ENCODE measurements around the gene PDE1C. TPM values are rescaled to one million over a fixed set of nuclear protein-coding genes. Genes with fewer than 3 reads are reported as not detected.
"Not testable (repeated sequence)": the region's sequence is repeated elsewhere in the genome, so short reads cannot be mapped to it uniquely, and the experiment has no call there.

The PDE1C gene
- total RNA-seq, 1 donor from 2014 or later: 2.3 TPM

DNA sequence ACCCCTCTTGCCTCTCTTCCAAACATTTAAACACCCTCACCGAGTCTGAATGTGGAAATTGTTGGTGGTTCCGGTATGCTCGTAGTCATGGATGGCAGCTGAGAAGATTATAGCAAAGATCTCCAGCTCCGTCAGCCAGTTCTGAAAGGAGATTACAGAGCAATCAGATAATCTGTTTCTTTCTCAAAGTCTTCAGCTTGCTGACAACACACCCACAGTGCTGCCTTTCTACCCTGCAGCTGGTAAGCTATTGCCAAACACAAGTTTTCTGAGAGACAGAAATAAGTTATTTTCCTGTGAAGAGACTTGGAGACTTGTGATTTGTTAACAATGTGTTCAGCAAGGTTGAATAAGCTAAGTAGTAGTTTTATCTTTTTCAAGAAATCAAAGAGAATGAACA, 219.6 kb downstream of the PDE1C start:
- no peaks in the 10 kb centered on the region for H3K36me3 ChIP-seq (ENCODE audit: control insufficient read depth, insufficient read depth, low read length)
- no peak overlapping the region for H3K4me3 ChIP-seq (ENCODE audit: low read depth, low read length)
- no peaks in the 10 kb centered on the region for H3K27me3 ChIP-seq (ENCODE audit: control insufficient read depth, insufficient read depth, low read length)
- TF ChIP-seq, protein P1, sequence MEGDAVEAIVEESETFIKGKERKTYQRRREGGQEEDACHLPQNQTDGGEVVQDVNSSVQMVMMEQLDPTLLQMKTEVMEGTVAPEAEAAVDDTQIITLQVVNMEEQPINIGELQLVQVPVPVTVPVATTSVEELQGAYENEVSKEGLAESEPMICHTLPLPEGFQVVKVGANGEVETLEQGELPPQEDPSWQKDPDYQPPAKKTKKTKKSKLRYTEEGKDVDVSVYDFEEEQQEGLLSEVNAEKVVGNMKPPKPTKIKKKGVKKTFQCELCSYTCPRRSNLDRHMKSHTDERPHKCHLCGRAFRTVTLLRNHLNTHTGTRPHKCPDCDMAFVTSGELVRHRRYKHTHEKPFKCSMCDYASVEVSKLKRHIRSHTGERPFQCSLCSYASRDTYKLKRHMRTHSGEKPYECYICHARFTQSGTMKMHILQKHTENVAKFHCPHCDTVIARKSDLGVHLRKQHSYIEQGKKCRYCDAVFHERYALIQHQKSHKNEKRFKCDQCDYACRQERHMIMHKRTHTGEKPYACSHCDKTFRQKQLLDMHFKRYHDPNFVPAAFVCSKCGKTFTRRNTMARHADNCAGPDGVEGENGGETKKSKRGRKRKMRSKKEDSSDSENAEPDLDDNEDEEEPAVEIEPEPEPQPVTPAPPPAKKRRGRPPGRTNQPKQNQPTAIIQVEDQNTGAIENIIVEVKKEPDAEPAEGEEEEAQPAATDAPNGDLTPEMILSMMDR (IDR thresholded peaks at IDR 0.05; ENCODE audit: insufficient read depth, low read length, poor library complexity, severe bottlenecking): no peak
- DNase-seq (ENCODE audit: low read depth): no peak

DNA sequence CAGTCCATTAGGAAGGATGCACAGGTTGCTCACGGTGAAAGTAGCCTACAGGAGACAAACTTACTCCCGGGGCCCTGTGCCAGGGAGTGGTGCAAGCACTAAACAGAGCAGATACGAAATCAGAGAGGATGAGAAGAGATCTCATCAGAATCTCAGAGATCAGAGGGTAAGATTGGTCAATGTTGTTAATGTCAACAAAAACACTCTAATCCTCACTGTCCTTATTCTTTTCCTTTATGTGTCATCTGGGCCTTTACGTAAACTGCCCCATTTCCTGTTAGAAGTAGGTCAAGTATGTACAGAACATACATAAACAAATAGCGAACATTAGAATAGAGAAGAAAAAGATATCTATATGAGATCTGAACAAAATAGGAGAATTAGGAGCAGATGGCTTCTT, 220.1 kb downstream of the PDE1C start:
- Histone ChIP-seq H3K4me3 (ENCODE audit: low read depth, low read length) (no peak overlapping the region), H3K27me3 (ENCODE audit: control insufficient read depth, insufficient read depth, low read length) (no peaks in the 10 kb centered on the region), H3K36me3 (ENCODE audit: control insufficient read depth, insufficient read depth, low read length) (no peaks in the 10 kb centered on the region)
- TF ChIP-seq, protein P1 (IDR thresholded peaks at IDR 0.05; ENCODE audit: insufficient read depth, low read length, poor library complexity, severe bottlenecking): no peak
- no peak for DNase-seq (ENCODE audit: low read depth)

DNA sequence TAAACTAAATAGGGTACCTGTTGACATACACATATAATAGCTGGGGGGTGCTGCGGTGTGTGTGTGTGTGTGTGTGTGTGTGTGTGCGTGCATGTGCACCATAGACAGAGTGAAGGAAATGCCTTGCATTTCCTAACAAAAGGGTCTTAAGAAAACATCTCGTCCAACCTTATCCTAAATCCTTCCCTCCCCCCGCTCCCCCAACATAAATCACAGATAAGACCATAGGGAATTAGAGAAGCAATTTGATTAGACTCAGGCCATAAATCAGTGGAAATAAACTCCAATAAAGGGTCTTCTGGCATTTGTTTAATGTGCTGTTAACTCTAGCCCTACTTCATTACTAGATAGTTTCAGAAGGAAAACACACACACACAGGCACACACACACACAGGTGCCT, 234.7 kb downstream of the PDE1C start:
- Histone ChIP-seq H3K36me3 (ENCODE audit: control insufficient read depth, insufficient read depth, low read length) (no peaks in the 10 kb centered on the region), H3K27me3 (ENCODE audit: control insufficient read depth, insufficient read depth, low read length) (no peaks in the 10 kb centered on the region), H3K4me3 (ENCODE audit: low read depth, low read length) (no peak overlapping the region)
- TF ChIP-seq, protein P1 (IDR thresholded peaks at IDR 0.05; ENCODE audit: insufficient read depth, low read length, poor library complexity, severe bottlenecking): no peak
- no peak for DNase-seq (ENCODE audit: low read depth)

DNA sequence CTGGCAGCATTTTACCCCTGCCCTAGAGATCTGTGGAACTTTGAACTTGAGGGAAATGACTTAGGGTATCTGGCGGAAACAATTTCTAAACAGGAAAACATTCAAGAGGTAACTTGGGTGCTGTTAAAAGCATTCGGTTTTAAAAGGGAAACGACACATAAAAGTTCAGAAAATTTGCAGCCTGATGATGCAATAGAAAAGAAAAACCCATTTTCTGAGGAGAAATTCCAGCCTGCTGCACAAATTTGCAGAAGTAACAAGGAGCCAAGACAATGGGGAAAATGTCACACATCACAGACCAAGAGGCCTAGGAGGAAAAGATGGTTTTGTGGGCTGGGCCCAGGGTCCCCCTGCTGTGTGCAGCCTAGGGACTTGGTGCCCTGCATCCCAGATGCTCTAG, 236.6 kb downstream of the PDE1C start:
- H3K4me3 ChIP-seq (ENCODE audit: low read depth, low read length); H3K36me3 ChIP-seq (ENCODE audit: control insufficient read depth, insufficient read depth, low read length); DNase-seq (ENCODE audit: low read depth); H3K27me3 ChIP-seq (ENCODE audit: control insufficient read depth, insufficient read depth, low read length): not testable (repeated sequence)

DNA sequence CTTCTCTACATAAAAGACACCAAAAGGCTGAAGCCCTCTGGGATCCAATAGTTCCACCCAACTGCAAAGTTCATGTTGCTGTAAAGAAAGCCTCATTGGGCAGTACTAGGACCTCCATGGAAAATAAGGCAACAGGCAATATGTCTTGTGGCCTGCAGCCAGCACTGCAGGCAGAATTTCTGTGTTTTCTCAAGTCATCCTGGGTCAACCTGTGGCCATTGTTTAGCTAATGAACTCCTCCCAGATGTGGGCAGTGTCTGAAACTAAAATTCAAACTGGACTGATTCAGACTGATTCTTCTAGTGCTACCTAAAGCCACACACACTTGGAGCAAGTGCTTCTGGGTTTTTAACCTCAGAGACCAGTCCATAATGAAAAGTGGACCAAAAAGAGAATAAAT, 241.7 kb downstream of the PDE1C start:
- TF ChIP-seq, protein P1 (IDR thresholded peaks at IDR 0.05; ENCODE audit: insufficient read depth, low read length, poor library complexity, severe bottlenecking): no peak
- DNase-seq (ENCODE audit: low read depth): no peak
- no peaks in the 10 kb centered on the region for H3K36me3 ChIP-seq (ENCODE audit: control insufficient read depth, insufficient read depth, low read length)
- H3K27me3 ChIP-seq (ENCODE audit: control insufficient read depth, insufficient read depth, low read length): no peaks in the 10 kb centered on the region
- H3K4me3 ChIP-seq (ENCODE audit: low read depth, low read length): no peak overlapping the region

DNA sequence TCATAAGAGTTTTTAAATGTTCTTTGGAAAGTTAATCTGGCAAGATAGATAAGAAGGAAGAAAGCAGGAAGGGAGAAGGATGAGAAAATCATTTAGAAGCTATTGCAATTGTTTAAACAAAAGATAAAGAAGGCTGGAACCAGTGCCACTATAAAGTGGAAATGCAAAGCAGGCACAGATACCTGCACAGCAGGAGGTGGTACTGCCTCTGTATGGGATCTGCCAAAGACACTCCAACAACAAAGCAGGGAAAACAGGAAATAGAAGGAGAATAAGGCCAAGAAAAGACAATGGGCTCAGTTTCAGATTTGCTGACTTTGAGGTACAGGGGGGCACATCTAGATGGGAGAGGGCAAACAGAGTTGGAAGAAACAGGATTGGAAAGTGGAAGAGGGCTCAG, 244.6 kb downstream of the PDE1C start:
- no peak for DNase-seq (ENCODE audit: low read depth)
- Histone ChIP-seq H3K4me3 (ENCODE audit: low read depth, low read length) (no peak overlapping the region), H3K36me3 (ENCODE audit: control insufficient read depth, insufficient read depth, low read length) (no peaks in the 10 kb centered on the region), H3K27me3 (ENCODE audit: control insufficient read depth, insufficient read depth, low read length) (no peaks in the 10 kb centered on the region)
- TF ChIP-seq, protein P1 (IDR thresholded peaks at IDR 0.05; ENCODE audit: insufficient read depth, low read length, poor library complexity, severe bottlenecking): no peak

Measured in kidney epithelial cell (primary cell).